22Rv1 (cell line): ENCODE measurements around the gene PDSS1.
"Not testable (repeated sequence)": the region's sequence is repeated elsewhere in the genome, so short reads cannot be mapped to it uniquely, and the experiment has no call there.

Source experiments
- H3K27ac ChIP-seq: fragments of 450-650 bp; 2 replicates; pipeline ENCODE4 v1.5.1; 2017
- CTCF ChIP-seq: fragments of 450-650 bp; IDR thresholded peaks from 2 replicates; pipeline ENCODE4 v1.5.1; 2017; ENCODE audit warnings: mild to moderate bottlenecking
- ZFX ChIP-seq: fragments of 450-650 bp; IDR thresholded peaks from 2 replicates; pipeline ENCODE4 v1.6.1; 2017; ENCODE audit warnings: antibody characterized with exemption, borderline replicate concordance

The PDSS1 gene

GRCh38 chr10:26690731-26691475 lies 6.6 kb upstream of the PDSS1 start:
- H3K27ac ChIP-seq, result no peak overlapping the region
- TF ChIP-seq ZFX, result no peak
- TF ChIP-seq CTCF, result no peak

GRCh38 chr10:26694536-26694935 lies 3.0 kb upstream of the PDSS1 start:
- not testable (repeated sequence) for H3K27ac ChIP-seq

- no peak for TF ChIP-seq ZFX
- no peak for TF ChIP-seq CTCF
- peak overlapping the region; percentile 86 for H3K27ac ChIP-seq
Observed at GRCh38 chr10:26696786-26697162, 727 bp upstream of the PDSS1 start.

GRCh38 chr10:26697922-26698608 lies 564 bp downstream of the PDSS1 start:
- peak overlapping the region; percentile 86 for H3K27ac ChIP-seq
- TF ChIP-seq ZFX (no peak), CTCF (no peak)

GRCh38 chr10:26698909-26699308 lies 1.4 kb downstream of the PDSS1 start:
- H3K27ac ChIP-seq, result peak overlapping the region; percentile 86
- no peak for TF ChIP-seq CTCF
- TF ChIP-seq ZFX, result no peak

- no peak overlapping the region for H3K27ac ChIP-seq
- TF ChIP-seq ZFX, result no peak
- no peak for TF ChIP-seq CTCF
Observed at GRCh38 chr10:26699631-26700030, 2.1 kb downstream of the PDSS1 start.

GRCh38 chr10:26700884-26701630 lies 3.6 kb downstream of the PDSS1 start:
- TF ChIP-seq CTCF (no peak), ZFX (no peak)
- H3K27ac ChIP-seq, result no peak overlapping the region
